OCI-LY7 (cell line): ENCODE measurements around the gene KL.
A peak's percentile ranks its signal among the peaks of the same experiment; 100 is the strongest.

Experiments
- CTCF ChIP-seq: fragments of 200-600 bp; sonication (generic); conservative IDR thresholded peaks from 2 replicates; pipeline ENCODE4 v1.5.1; 2014; ENCODE audit warnings: mild to moderate bottlenecking, antibody characterized with exemption, low read length, moderate library complexity, mixed read lengths
- EZH2phosphoT487 ChIP-seq: fragments of 200-600 bp; sonication (generic); IDR thresholded peaks from 2 replicates; pipeline ENCODE4 v1.6.1; 2018; ENCODE audit warnings: low read depth, borderline replicate concordance, mild to moderate bottlenecking, mixed run types, antibody characterized with exemption, low read length, moderate library complexity, mixed read lengths

- TF ChIP-seq CTCF (peak; percentile 67), EZH2phosphoT487 (no peak)
Observed at GRCh38 chr13:33017323-33017929, 1.2 kb downstream of the KL start.
